NB4 (cell line): ENCODE data around the gene LPAR1.

Experiments used
- TF ChIP-seq, protein P1 (sequence below): IDR thresholded peaks from one replicate; pipeline ENCODE4 v1.5.1; 2012; ENCODE audit warnings: low read depth, low read length
- TF ChIP-seq, protein P2 (sequence below): IDR thresholded peaks from 2 replicates; pipeline ENCODE4 v1.6.1; 2011; ENCODE audit warnings: low read depth, low read length

DNA sequence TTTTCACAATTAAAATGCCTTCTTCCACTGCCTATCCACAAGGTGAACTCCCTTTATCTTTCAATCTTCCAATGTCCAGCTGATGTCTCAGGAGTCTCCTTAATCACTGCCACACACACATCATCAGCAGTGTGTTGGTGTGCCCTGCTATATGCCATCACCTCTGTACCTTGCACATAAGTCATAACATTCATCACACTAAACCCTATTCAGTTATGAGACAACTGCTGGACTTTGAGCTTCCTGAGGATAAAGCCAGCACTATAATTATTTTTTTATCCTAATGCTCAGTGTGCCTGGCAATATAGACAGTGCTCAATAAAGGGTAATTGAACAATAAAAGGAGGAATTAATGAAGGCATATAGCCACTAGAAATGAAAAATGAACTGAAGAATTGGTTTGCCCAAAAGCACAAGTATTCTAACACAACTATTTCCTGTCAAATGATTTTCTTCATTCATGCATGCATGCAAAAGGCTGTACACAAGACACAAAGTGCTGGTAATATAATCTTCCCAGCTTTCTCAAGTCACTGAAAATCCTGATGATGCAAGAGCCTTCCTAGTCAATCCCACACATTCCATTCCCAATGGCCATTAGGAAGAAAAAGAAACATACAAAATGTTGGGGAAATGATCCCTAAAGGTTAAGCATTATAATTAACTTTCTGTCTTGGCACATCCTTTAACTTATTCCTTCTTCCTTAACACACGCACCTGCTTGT, 32.4 kb downstream of the LPAR1 start:
- TF ChIP-seq, protein P1, sequence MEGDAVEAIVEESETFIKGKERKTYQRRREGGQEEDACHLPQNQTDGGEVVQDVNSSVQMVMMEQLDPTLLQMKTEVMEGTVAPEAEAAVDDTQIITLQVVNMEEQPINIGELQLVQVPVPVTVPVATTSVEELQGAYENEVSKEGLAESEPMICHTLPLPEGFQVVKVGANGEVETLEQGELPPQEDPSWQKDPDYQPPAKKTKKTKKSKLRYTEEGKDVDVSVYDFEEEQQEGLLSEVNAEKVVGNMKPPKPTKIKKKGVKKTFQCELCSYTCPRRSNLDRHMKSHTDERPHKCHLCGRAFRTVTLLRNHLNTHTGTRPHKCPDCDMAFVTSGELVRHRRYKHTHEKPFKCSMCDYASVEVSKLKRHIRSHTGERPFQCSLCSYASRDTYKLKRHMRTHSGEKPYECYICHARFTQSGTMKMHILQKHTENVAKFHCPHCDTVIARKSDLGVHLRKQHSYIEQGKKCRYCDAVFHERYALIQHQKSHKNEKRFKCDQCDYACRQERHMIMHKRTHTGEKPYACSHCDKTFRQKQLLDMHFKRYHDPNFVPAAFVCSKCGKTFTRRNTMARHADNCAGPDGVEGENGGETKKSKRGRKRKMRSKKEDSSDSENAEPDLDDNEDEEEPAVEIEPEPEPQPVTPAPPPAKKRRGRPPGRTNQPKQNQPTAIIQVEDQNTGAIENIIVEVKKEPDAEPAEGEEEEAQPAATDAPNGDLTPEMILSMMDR = no peak
- TF ChIP-seq, protein P2, sequence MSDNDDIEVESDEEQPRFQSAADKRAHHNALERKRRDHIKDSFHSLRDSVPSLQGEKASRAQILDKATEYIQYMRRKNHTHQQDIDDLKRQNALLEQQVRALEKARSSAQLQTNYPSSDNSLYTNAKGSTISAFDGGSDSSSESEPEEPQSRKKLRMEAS = no peak
